Prostate gland (tissue), 2 donors: ENCODE results near the gene TOM1L2. TPM values are rescaled to one million over a fixed set of nuclear protein-coding genes. Genes with fewer than 3 reads are reported as not detected.

Experiments
- DNase-seq: peaks from one replicate; pipeline ENCODE4 v3.0.0-alpha.2; 2019; ENCODE audit warnings: low spot score
- H3K27ac ChIP-seq, 2 donors: fragments of 200-600 bp; sonication (generic); 2 replicates each; pipeline ENCODE4 v1.5.1; 2017 to 2019
- H3K27me3 ChIP-seq: fragments of 200-600 bp; sonication (generic); replicated peaks from 2 replicates; pipeline ENCODE4 v1.5.1; 2019; ENCODE audit not compliant: insufficient read depth
- H3K36me3 ChIP-seq, 2 donors: fragments of 200-600 bp; sonication (generic); 1 replicate in 1 of 2; 2 replicates in 1 of 2; pipeline versions ENCODE4 v1.5.1 to v1.8.1; 2017 to 2019
- H3K4me1 ChIP-seq: fragments of 200-600 bp; sonication (generic); replicated peaks from 2 replicates; pipeline ENCODE4 v1.5.1; 2019
- H3K4me3 ChIP-seq, 2 donors: fragments of 200-600 bp; sonication (generic); 2 replicates each; pipeline ENCODE4 v1.5.1; 2017 to 2019
- H3K9me3 ChIP-seq: fragments of 200-600 bp; sonication (generic); 2 replicates; pipeline ENCODE4 v1.5.1; 2017
- POLR2A ChIP-seq: fragments of 450-650 bp; IDR thresholded peaks from one replicate; pipeline ENCODE4 v1.6.1; 2016; ENCODE audit warnings: antibody characterized with exemption, mild to moderate bottlenecking
- POLR2AphosphoS5 ChIP-seq: sonication (generic); formaldehyde crosslinking; IDR thresholded peaks from one replicate; pipeline ENCODE4 v1.6.1; 2017; ENCODE audit warnings: antibody characterized with exemption
- WGBS: methylation state at CpG from one replicate; pipeline ENCODE4 v1.1.5; 2018; 5-methylcytosine and 5-hydroxymethylcytosine counted together
- intact Hi-C: fragments of 100-400 bp; cut with DNase I; formaldehyde crosslinking; loops from one replicate; pipeline ENCODE4 v1.14.2; 2022
- total RNA-seq, 2 donors: library from RNA; depleted of rRNA; stranded (reverse); fragments of >200 nt; gene quantifications; one replicate each; pipeline ENCODE4 v1.1.0, GENCODE V29; 2016
- TF ChIP-seq, protein P1 (sequence below), 4 experiments: fragments of 200-600 bp in 2 of 4; fragments of 450-650 bp in 2 of 4; sonication (generic) in 2 of 4; IDR thresholded peaks; 1 replicate in 3 of 4; 2 replicates in 1 of 4; pipeline ENCODE4 v1.5.1; 2016 to 2019; ENCODE audit warnings: antibody characterized with exemption in 4 of 4, mild to moderate bottlenecking in 2 of 4, moderate library complexity in 2 of 4

Gene TOM1L2
- total RNA-seq, 2 donors from 2014 or later: 162 to 185 TPM

DNA sequence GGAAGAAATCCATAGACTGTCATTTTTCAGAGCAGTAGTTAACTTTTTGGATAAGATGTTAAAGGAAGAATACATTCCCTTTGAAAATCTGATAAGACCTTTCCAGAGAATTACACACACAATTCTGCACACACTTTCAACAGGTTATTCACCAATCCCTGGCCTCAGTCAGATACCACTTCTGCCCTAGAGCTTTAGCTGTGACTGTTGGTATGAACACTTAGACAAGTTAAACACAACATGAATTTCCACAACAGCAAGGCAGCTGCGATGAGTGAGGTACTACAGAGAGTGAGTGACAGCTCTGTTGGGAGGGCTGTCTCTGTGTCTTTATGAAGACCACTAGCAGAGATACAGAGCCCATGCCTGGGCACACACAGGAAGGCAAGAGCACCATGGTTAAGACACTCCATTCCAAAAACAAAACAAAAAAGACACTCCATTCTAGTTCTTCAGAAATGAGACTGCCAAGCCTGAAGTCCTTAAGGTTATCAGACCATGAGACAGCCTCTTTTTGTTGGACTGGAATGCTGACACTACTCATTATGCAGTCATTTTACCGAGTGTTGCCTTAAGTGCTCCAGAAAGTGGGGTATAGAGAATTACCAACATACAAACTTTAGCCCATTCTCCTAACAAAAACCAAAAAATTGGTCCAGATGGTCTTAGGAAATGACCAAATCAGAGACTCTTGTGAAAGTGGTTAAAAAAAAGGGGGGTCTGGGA, 42.4 kb downstream of the TOM1L2 start:
- Histone ChIP-seq H3K4me1 (no peaks in the 10 kb centered on the region), H3K27me3 (no peaks in the 10 kb centered on the region), H3K36me3 (no peaks in the 10 kb centered on the region), H3K4me3 (no peak overlapping the region), H3K27ac (no peak overlapping the region), H3K9me3 (no peaks in the 10 kb centered on the region)
- TF ChIP-seq POLR2AphosphoS5: no peak
- TF ChIP-seq POLR2A: no peak
- TF ChIP-seq, protein P1, sequence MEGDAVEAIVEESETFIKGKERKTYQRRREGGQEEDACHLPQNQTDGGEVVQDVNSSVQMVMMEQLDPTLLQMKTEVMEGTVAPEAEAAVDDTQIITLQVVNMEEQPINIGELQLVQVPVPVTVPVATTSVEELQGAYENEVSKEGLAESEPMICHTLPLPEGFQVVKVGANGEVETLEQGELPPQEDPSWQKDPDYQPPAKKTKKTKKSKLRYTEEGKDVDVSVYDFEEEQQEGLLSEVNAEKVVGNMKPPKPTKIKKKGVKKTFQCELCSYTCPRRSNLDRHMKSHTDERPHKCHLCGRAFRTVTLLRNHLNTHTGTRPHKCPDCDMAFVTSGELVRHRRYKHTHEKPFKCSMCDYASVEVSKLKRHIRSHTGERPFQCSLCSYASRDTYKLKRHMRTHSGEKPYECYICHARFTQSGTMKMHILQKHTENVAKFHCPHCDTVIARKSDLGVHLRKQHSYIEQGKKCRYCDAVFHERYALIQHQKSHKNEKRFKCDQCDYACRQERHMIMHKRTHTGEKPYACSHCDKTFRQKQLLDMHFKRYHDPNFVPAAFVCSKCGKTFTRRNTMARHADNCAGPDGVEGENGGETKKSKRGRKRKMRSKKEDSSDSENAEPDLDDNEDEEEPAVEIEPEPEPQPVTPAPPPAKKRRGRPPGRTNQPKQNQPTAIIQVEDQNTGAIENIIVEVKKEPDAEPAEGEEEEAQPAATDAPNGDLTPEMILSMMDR (IDR thresholded peaks at IDR 0.05): no peak
- DNase-seq: no peak
- intact Hi-C loops: no loop called here
- WGBS: 66% methylated on average over 2 of the region's 2 CpGs

DNA sequence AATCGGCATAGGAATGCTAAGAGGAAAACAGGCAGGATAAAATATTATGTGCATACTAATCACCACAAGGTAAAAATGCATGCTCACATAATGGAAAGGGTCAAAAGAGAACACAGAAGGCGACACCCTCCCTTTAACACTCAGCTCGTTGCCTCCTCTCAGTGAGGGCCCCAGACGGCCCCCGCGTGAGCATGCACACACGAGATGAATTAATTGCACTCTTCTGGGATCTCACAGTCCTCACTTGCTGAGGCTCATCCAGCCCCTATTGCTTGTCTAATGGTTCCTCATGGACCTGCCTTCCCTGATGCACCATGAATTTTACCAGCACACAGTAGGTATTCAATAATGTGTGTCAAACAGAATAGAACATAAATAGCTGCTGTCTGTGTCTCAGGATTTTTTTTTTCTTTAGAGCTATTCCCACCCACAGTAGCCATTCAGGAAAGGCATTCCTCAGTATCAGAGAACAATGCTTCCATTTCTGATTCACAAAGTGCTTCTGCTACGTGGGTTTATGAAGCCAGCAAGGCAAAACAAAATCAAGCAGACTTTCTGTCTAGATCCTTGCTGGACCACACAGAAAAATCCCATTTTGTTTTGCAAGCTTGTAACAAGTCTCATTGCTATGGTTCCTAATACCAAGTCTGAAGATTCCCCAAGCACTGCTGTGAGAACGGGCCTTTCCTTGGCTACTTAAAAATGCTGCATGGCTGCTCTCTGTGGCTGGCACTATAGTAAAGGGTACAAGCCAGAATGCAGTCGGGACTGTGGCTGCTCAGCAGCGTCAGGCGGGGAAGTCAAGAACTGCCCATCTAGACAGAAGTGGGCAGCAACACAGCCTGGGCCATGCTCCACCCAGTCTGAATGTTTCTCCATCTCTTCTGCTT, 43.6 kb downstream of the TOM1L2 start:
- Histone ChIP-seq H3K4me3 (no peak overlapping the region), H3K27ac (no peak overlapping the region), H3K9me3 (no peaks in the 10 kb centered on the region), H3K36me3 (no peaks in the 10 kb centered on the region), H3K27me3 (no peaks in the 10 kb centered on the region), H3K4me1 (no peaks in the 10 kb centered on the region)
- TF ChIP-seq POLR2AphosphoS5 (no peak), POLR2A (no peak)
- intact Hi-C loops: no loop called here
- WGBS: 52% methylated on average over 12 of the region's 12 CpGs
- DNase-seq: no peak

DNA sequence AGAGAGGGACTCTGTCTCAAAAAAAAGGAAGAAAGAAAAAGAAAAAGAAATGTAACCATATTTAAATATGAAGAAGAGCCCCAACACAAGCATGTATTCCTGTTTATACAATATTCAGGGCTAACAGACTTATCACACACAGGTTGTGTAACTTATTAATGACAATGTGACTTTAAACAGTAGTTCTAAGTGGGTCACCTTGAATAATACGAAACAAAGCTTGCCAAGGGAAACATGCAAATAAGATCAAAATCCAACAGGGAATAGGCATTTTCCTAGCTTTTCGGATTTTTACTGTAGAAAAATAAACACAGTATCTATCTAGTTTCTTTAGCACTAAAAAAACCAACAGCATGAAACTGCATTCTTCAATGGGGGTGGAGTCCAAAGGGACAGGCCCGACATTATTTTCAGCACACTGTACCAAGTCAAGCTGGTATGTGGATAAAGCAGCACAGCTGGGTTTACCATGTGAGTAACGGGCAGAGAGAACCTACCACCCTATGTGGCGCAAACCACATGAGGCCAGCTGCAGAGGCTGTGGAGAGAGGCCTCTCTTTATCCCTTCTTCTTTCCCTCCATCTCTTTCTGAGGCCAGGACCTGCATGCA, 45.3 kb downstream of the TOM1L2 start:
- 47% methylated on average over 5 of the region's 5 CpGs for WGBS
- DNase-seq: no peak
- intact Hi-C loops: no loop called here
- Histone ChIP-seq H3K4me3 (no peak overlapping the region), H3K36me3 (no peaks in the 10 kb centered on the region), H3K27ac (no peak overlapping the region), H3K9me3 (no peaks in the 10 kb centered on the region), H3K4me1 (no peaks in the 10 kb centered on the region), H3K27me3 (no peaks in the 10 kb centered on the region)
- TF ChIP-seq POLR2A (no peak), POLR2AphosphoS5 (no peak)
- TF ChIP-seq, protein P1 (IDR thresholded peaks at IDR 0.05): no peak

DNA sequence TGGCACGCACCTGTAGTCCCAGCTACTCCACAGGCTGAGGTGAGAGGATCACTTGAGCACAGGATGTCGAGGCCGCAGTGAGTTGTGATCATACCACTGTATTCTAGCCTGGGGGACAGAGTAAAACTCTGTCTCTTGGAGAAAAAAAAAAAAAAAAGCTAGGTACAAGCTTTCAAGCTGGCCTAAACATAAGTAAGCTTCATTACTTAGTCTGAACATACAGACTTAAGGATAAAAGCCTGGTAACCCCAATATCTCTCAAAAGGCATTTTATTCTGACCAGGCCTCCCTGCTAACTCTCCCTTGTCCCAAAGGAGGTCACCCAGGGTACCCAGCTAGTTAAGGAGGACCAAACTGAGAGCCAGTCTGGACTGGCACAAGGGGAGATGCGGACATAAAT, 46.2 kb downstream of the TOM1L2 start:
- Histone ChIP-seq H3K4me3 (no peak overlapping the region), H3K4me1 (peaks cover 5% of the 10 kb centered on the region), H3K27ac (no peak overlapping the region), H3K9me3 (no peaks in the 10 kb centered on the region), H3K36me3 (no peaks in the 10 kb centered on the region), H3K27me3 (no peaks in the 10 kb centered on the region)
- DNase-seq: no peak
- TF ChIP-seq POLR2AphosphoS5 (no peak), POLR2A (no peak)
- intact Hi-C loops: no loop called here
- WGBS: 95% methylated on average over 4 of the region's 4 CpGs

DNA sequence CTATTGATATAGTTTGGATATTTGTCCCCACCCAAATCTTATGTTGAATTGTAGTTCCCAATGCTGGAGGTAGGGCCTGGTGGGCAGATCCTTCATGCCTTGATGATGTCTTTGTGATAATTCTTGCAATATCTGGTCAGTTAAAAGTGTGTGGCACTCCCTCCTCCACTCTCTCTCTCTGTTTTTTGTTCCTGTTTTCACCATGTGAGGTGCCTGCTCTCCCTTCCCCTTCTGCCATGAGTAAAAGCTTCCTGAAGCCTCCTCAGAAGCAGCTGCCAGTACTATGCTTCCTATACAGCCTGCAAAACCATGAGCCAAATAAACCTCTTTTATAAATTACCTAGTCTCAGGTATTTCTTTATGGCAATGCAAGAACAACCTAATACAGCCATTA, 47.3 kb downstream of the TOM1L2 start:
- Histone ChIP-seq H3K4me3 (no peak overlapping the region), H3K9me3 (no peaks in the 10 kb centered on the region), H3K4me1 (peaks cover 8% of the 10 kb centered on the region), H3K27ac (no peak overlapping the region), H3K27me3 (no peaks in the 10 kb centered on the region), H3K36me3 (no peaks in the 10 kb centered on the region)
- TF ChIP-seq POLR2A: no peak
- TF ChIP-seq, protein P1 (IDR thresholded peaks at IDR 0.05): no peak
- no peak for TF ChIP-seq POLR2AphosphoS5
- intact Hi-C loops: no loop called here
- DNase-seq: no peak
